Keratinocyte (primary cell): ENCODE data around the gene TMEM163.

Source experiments
- CTCF ChIP-seq, 3 experiments: IDR thresholded peaks in 1 of 3; conservative IDR thresholded peaks in 1 of 3; optimal IDR thresholded peaks in 1 of 3; 2 replicates in 2 of 3; 3 replicates in 1 of 3; pipeline versions ENCODE3 to v1.5.1; 2011; ENCODE audit warnings: low read length in 3 of 3, mild to moderate bottlenecking in 3 of 3, moderate library complexity in 2 of 3, control low read depth in 1 of 3, inconsistent platforms in 1 of 3; ENCODE audit not compliant: insufficient read depth in 2 of 3; ENCODE audit errors: extremely low read depth in 1 of 3
- EZH2 ChIP-seq: IDR thresholded peaks from one replicate; pipeline ENCODE4 v1.6.1; 2012; ENCODE audit warnings: inconsistent platforms, mild to moderate bottlenecking, low read length, moderate library complexity

DNA sequence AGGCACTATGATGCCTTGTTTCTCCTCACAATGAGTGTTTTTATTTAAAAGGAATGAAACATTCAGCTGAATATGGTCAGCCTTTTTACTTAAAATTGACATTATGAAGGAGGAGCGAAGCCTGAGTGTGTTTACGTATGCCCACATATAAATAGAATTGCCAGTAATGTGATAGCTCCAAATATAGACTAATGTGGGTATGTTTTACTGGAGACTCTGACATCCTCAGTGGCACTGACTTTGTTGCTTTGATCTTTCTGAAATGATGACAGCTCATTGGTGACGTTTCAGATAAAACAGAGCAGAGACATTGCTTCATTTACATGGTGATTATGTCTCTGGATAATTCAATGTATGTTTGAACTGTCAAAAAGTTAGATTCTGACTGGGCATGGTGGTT is 297.9 kb downstream of the TMEM163 start:
- TF ChIP-seq CTCF (optimal IDR thresholded peaks at IDR 0.05 in 1 of 3, IDR thresholded peaks at IDR 0.05 in 1 of 3, conservative IDR thresholded peaks at IDR 0.05 in 1 of 3; ENCODE audit: extremely low read depth in 1 of 3, insufficient read depth in 2 of 3, low read length in 3 of 3): no peak
- no peak for TF ChIP-seq EZH2
